Ascending aorta (tissue), 2 donors: ENCODE results near the gene LBP. TPM values are rescaled to one million over a fixed set of nuclear protein-coding genes. Genes with fewer than 3 reads are reported as not detected.
"Not testable (repeated sequence)": the region's sequence is repeated elsewhere in the genome, so short reads cannot be mapped to it uniquely, and the experiment has no call there.

Source experiments
- DNase-seq, 2 donors: peaks; one replicate each; pipeline ENCODE4 v3.0.0-alpha.2; 2019; ENCODE audit warnings: low spot score in 2 of 2
- H3K27ac ChIP-seq, 2 donors: fragments of 200-600 bp; sonication (generic); one replicate each; pipeline ENCODE4 v1.5.1; 2016 to 2017; ENCODE audit warnings: mild to moderate bottlenecking in 1 of 2
- H3K27me3 ChIP-seq: fragments of 200-600 bp; sonication (generic); one replicate; pipeline ENCODE4 v1.5.1; 2017
- H3K36me3 ChIP-seq, 2 donors: fragments of 200-600 bp; sonication (generic); one replicate each; pipeline ENCODE4 v1.5.1; 2016
- H3K4me1 ChIP-seq, 2 donors: fragments of 200-600 bp; sonication (generic); one replicate each; pipeline ENCODE4 v1.5.1; 2016 to 2017; ENCODE audit warnings: mild to moderate bottlenecking in 1 of 2
- H3K4me3 ChIP-seq, 2 donors: fragments of 200-600 bp; sonication (generic); one replicate each; pipeline ENCODE4 v1.5.1; 2016 to 2017; ENCODE audit warnings: mild to moderate bottlenecking in 1 of 2
- H3K9me3 ChIP-seq, 2 donors: fragments of 200-600 bp; sonication (generic); one replicate each; pipeline ENCODE4 v1.5.1; 2016
- intact Hi-C: fragments of 100-400 bp; cut with DNase I; formaldehyde crosslinking; loops from one replicate; pipeline ENCODE4 v1.15.1; 2023
- total RNA-seq: library from RNA; depleted of rRNA; stranded (reverse); fragments of >200 nt; gene quantifications from one replicate; pipeline ENCODE4 v1.1.0, GENCODE V29; 2016
- TF ChIP-seq, protein P1 (sequence below), 3 experiments: fragments of 200-600 bp in 2 of 3; fragments of 450-650 bp in 1 of 3; sonication (generic) in 2 of 3; IDR thresholded peaks; one replicate each; pipeline ENCODE4 v1.5.1; 2016 to 2019; ENCODE audit warnings: antibody characterized with exemption in 3 of 3, mild to moderate bottlenecking in 1 of 3, moderate library complexity in 1 of 3

The LBP gene
- total RNA-seq, 1 donor from 2014 or later = 18.8 TPM

DNA sequence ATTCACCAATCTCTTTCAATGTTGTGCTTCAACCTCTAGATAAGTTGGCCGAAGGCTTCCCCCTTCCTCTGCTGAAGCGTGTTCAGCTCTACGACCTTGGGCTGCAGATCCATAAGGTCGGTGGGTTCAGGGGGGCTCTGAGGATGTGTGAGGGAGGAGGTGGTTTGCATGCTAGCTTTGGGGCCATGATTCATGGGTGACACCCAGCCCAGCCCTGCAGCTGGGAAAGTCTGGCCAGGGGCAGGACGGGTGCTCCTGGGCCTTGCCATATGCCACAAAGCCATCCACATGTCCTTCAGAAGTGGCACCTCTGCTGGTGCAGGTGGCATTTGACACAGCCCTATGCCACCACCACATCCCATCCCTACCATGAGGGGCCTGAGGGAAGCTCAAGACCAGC lies 27.6 kb downstream of the LBP start:
- Histone ChIP-seq H3K27ac (no peak overlapping the region), H3K9me3 (no peaks in the 10 kb centered on the region), H3K4me3 (no peak overlapping the region), H3K27me3 (no peaks in the 10 kb centered on the region), H3K4me1 (no peaks in the 10 kb centered on the region), H3K36me3 (no peaks in the 10 kb centered on the region)
- TF ChIP-seq, protein P1, sequence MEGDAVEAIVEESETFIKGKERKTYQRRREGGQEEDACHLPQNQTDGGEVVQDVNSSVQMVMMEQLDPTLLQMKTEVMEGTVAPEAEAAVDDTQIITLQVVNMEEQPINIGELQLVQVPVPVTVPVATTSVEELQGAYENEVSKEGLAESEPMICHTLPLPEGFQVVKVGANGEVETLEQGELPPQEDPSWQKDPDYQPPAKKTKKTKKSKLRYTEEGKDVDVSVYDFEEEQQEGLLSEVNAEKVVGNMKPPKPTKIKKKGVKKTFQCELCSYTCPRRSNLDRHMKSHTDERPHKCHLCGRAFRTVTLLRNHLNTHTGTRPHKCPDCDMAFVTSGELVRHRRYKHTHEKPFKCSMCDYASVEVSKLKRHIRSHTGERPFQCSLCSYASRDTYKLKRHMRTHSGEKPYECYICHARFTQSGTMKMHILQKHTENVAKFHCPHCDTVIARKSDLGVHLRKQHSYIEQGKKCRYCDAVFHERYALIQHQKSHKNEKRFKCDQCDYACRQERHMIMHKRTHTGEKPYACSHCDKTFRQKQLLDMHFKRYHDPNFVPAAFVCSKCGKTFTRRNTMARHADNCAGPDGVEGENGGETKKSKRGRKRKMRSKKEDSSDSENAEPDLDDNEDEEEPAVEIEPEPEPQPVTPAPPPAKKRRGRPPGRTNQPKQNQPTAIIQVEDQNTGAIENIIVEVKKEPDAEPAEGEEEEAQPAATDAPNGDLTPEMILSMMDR (IDR thresholded peaks at IDR 0.05) = no peak
- no peak for DNase-seq
- intact Hi-C loops = no loop called here

DNA sequence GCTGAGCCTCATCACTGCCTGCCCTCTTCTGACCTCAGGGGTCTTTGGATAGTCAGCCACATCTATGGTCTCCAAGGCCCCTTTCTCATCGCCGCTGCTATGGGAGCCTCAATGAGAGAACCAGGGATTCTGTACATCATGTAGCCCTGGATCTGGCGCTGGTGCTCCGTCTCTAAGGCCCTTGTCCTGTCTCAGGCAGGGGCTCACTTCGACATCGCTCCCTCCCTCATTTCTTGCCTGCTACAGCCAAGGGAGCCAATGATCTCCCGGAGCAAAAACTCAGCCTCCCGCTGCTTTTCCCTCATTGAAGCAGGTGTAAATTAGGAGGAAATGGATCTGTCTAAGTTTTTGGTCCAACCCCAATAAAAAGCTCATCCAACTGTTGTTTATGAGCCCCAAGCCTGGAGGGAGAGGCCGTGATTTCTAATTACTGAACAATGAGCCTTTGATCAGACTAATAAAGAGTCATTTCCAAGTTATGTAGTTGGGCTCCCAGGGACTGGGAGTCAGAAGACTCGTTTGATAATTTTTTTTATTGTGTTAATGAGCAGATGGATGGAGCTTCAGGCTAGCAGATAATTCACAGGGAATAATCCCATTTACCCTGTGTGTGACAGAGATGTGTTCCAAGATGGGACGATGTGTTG lies 30.9 kb downstream of the LBP start:
- Histone ChIP-seq H3K4me1 (no peaks in the 10 kb centered on the region), H3K9me3 (no peaks in the 10 kb centered on the region), H3K4me3 (no peak overlapping the region), H3K27me3 (no peaks in the 10 kb centered on the region), H3K36me3 (no peaks in the 10 kb centered on the region), H3K27ac (no peak overlapping the region)
- intact Hi-C loops = no loop called here
- DNase-seq = no peak
- TF ChIP-seq, protein P1 (IDR thresholded peaks at IDR 0.05) = no peak

DNA sequence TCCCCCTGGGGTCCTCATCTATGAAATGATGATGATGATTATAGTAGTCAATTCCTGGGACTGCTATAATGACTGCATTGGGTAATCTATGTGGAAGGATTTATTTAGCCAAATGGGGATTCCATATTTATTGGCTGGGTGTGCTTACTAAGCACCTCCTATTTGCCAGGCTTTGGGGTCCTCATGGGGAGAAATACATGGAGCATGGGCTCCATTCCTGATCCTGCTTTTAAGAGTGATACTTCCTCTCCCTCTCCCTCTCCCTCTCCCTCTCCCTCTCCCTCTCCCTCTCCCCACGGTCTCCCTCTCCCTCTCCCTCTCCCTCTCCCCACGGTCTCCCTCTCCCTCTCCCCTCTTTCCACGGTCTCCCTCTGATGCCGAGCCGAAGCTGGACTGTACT lies 31.6 kb downstream of the LBP start:
- H3K27ac ChIP-seq, H3K4me3 ChIP-seq, H3K4me1 ChIP-seq, DNase-seq, H3K9me3 ChIP-seq, H3K27me3 ChIP-seq, intact Hi-C loops, H3K36me3 ChIP-seq: not testable (repeated sequence)

DNA sequence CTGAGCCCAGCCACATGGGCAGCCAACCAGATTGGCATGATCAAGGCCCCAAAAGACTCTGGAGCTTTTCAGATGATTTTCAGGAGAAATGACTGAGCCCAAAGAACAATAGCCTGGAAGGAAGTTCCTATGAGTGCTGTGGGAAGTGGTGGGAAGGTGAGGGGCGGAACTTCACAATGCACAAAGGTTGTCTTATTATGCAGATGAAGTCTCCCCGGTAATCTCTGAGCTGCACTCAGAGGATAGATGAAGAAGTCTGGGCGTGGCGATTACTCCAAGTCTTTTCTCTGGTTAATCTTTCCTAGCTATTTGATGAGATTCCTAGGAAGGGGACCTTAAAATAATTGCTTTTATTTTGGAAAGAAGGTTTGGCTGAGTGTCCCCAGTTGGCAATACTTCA lies 36.9 kb downstream of the LBP start:
- no peak overlapping the region for H3K4me3 ChIP-seq
- H3K4me1 ChIP-seq = no peaks in the 10 kb centered on the region
- H3K27ac ChIP-seq = no peak overlapping the region
- H3K9me3 ChIP-seq = no peaks in the 10 kb centered on the region
- DNase-seq = no peak
- intact Hi-C loops = no loop called here
- TF ChIP-seq, protein P1 (IDR thresholded peaks at IDR 0.05) = no peak
- H3K27me3 ChIP-seq = no peaks in the 10 kb centered on the region
- no peaks in the 10 kb centered on the region for H3K36me3 ChIP-seq

DNA sequence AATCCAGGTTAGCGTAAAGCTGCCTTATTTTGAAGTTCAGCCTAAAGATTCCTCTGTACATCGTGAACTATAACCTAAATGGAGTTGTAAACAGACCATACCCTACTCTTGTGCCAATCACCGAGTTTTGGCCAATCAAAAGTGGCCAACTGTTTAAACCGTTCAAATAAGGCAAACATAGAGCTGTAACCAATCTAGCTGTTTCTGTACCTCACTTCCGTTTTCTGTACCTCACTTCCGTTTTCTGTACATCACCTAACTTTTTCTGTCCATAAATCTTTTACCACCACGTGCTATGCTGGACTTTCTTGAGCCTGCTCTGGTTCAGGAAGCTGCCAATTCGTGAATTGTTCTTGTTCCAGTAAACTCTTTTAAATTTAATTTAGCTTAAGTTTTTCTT lies 39.7 kb downstream of the LBP start:
- intact Hi-C loops = no loop called here
- H3K9me3 ChIP-seq = no peaks in the 10 kb centered on the region
- no peaks in the 10 kb centered on the region for H3K36me3 ChIP-seq
- H3K27me3 ChIP-seq = no peaks in the 10 kb centered on the region
- H3K27ac ChIP-seq = no peak overlapping the region
- no peaks in the 10 kb centered on the region for H3K4me1 ChIP-seq
- DNase-seq = no peak
- H3K4me3 ChIP-seq = no peak overlapping the region
- TF ChIP-seq, protein P1 (IDR thresholded peaks at IDR 0.05) = no peak

DNA sequence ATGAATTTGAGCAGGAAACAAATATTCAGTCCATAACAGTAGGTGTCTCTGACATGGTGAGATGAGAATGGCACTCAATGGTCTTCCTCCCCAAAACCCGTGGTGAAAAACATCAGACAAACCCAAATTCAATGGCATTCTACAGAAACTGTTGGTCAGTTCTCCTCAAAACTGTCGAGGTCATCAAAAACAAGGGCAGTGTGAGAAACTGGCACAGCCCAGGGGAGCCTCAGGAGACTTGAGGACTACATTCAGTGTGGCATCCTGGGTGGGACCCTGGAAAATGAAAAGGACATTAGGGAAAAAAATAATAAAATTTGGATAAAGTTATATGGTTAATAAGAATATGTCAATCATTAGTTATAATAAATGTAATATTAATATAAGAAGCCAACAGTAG lies 40.6 kb downstream of the LBP start:
- Histone ChIP-seq H3K27ac (no peak overlapping the region), H3K9me3 (no peaks in the 10 kb centered on the region), H3K27me3 (no peaks in the 10 kb centered on the region), H3K36me3 (no peaks in the 10 kb centered on the region), H3K4me3 (no peak overlapping the region), H3K4me1 (no peaks in the 10 kb centered on the region)
- no peak for DNase-seq
- TF ChIP-seq, protein P1 (IDR thresholded peaks at IDR 0.05) = no peak
- intact Hi-C loops = no loop called here
